ENCODE measurements around the gene SASH1. TPM values are rescaled to one million over a fixed set of nuclear protein-coding genes. Genes with fewer than 3 reads are reported as not detected.

Gene SASH1
- total RNA-seq, 1 experiment from 2014 or later: 19.2 TPM

DNA sequence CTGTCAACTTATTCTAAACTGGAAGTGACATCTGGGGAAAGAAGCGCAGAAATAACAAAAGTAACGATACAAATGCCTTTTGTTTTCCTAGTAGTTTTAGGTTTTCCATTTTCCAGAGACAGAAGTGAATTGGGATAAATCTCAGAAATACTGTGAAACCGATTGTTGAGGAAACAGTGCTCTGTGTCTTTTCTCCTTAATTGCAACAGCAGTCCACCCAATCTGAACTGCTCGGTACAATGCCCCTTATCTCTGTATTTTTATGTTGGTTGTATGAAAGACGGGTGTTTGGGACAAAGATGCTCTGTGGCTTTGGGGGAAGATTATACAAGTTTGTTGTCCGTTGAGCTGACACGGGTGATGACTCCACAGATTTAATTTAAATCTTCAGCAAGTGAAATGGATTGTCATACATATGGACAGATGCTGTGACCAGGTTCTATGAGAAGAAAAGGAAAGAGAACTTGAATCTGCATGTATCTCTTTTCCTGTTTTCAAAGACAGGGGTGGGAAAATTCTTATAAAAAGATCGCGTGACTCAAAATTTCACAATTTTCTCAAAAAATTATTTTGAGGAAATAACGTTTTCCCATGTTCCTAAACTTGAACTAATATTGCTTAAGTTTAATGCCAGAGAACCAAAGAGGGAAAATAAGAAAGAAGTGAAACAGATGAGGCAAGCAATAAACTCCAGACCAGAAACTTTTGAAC, 41.2 kb downstream of the SASH1 start:
- ChIA-PET POLR2A (ENCODE audit: low non-redundant PET) (no interaction called here), CTCF (no interaction called here)
- no peak for TF ChIP-seq EZH2 (IDR thresholded peaks at IDR 0.05; ENCODE audit: borderline replicate concordance, low read depth, low read length, poor library complexity, severe bottlenecking)
- Histone ChIP-seq H3K4me1 (ENCODE audit: insufficient read depth, low read length, poor library complexity, severe bottlenecking) (peaks cover 24% of the 10 kb centered on the region), H3K36me3 (ENCODE audit: insufficient read depth, low read length, poor library complexity, severe bottlenecking) (no peaks in the 10 kb centered on the region), H3K9me3 (ENCODE audit: low read depth, low read length, poor library complexity, severe bottlenecking) (no peaks in the 10 kb centered on the region), H3K4me3 (ENCODE audit: low read depth, low read length, poor library complexity, severe bottlenecking) (no peak overlapping the region), H3K27ac (ENCODE audit: low read depth, low read length, poor library complexity, severe bottlenecking) (no peak overlapping the region), H3K27me3 (replicated peaks; ENCODE audit: insufficient read depth, low read depth, low read length, poor library complexity) (no peaks in the 10 kb centered on the region)
- no peak for DNase-seq (ENCODE audit: low spot score)
- intact Hi-C loops (cut with micrococcal nuclease; ENCODE audit: unreplicated experiment): no loop called here
- no TSS peak for BruUV-seq (replicated peaks)

DNA sequence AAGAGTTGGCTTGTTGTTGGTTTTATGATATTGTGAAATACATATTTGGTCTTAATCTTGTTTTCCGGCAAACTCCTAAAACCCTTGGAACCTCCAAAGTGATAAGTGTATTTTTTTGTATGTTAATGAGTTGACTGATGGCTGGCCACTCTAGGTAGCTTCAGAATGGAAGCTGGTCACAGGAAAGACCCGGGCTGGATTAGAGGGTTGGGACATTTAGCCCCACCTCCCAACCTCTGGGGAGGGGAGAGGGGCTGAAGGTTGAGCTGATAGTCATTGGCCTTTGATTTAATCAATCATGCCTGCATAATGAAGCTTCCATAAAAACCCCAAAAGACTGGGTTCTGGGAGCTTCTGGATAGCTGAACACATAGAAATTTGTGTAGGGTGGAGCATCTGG, 42.7 kb downstream of the SASH1 start:
- no peaks in the 10 kb centered on the region for H3K27me3 ChIP-seq (replicated peaks; ENCODE audit: insufficient read depth, low read depth, low read length, poor library complexity)
- DNase-seq (ENCODE audit: low spot score): no peak
- H3K36me3 ChIP-seq (ENCODE audit: insufficient read depth, low read length, poor library complexity, severe bottlenecking): no peaks in the 10 kb centered on the region
- intact Hi-C loops (cut with micrococcal nuclease; ENCODE audit: unreplicated experiment): no loop called here
- ChIA-PET POLR2A (ENCODE audit: low non-redundant PET) (no interaction called here), CTCF (interaction anchor here (0.5 kb wide), 1 partner anchor 67 kb away, joined by 3 read pairs; no protein-coding TSS in a partner anchor)
- H3K4me3 ChIP-seq (ENCODE audit: low read depth, low read length, poor library complexity, severe bottlenecking): no peak overlapping the region
- BruUV-seq (replicated peaks): no TSS peak
- peaks cover 22% of the 10 kb centered on the region for H3K4me1 ChIP-seq (ENCODE audit: insufficient read depth, low read length, poor library complexity, severe bottlenecking)
- no peak overlapping the region for H3K27ac ChIP-seq (ENCODE audit: low read depth, low read length, poor library complexity, severe bottlenecking)
- TF ChIP-seq CTCF (conservative IDR thresholded peaks at IDR 0.05; ENCODE audit: low read depth, low read length) (no peak), EZH2 (IDR thresholded peaks at IDR 0.05; ENCODE audit: borderline replicate concordance, low read depth, low read length, poor library complexity, severe bottlenecking) (no peak)
- no peaks in the 10 kb centered on the region for H3K9me3 ChIP-seq (ENCODE audit: low read depth, low read length, poor library complexity, severe bottlenecking)

DNA sequence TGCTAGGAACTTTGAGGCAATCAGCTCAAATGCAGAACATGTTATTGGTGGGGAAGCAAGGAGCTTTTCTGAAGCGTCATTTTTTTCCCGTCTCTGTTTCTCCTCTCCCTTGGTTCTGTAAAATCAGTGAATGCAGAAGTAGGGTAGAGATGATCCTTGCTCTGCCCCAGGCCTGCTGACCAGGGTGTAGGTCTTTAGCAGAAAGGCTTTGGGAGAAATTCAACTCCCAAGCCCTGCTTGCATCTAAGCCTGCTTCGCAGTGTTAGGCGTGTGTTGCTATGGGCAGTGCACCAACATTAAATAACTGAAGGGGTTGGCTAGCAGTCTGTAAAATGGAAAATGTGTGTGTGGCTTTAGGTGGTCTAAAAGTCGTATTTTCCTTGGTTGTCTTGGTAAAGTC, 45.9 kb downstream of the SASH1 start:
- H3K27ac ChIP-seq (ENCODE audit: low read depth, low read length, poor library complexity, severe bottlenecking): no peak overlapping the region
- H3K36me3 ChIP-seq (ENCODE audit: insufficient read depth, low read length, poor library complexity, severe bottlenecking): no peaks in the 10 kb centered on the region
- H3K4me1 ChIP-seq (ENCODE audit: insufficient read depth, low read length, poor library complexity, severe bottlenecking): peaks cover 8% of the 10 kb centered on the region
- no peak for DNase-seq (ENCODE audit: low spot score)
- H3K9me3 ChIP-seq (ENCODE audit: low read depth, low read length, poor library complexity, severe bottlenecking): no peaks in the 10 kb centered on the region
- TF ChIP-seq CTCF (conservative IDR thresholded peaks at IDR 0.05; ENCODE audit: low read depth, low read length) (no peak), EZH2 (IDR thresholded peaks at IDR 0.05; ENCODE audit: borderline replicate concordance, low read depth, low read length, poor library complexity, severe bottlenecking) (no peak)
- POLR2A ChIA-PET (ENCODE audit: low non-redundant PET): no interaction called here
- intact Hi-C loops (cut with micrococcal nuclease; ENCODE audit: unreplicated experiment): no loop called here
- no TSS peak for BruUV-seq (replicated peaks)
- CTCF ChIA-PET: interaction anchor here (0.6 kb wide), 1 partner anchor 140 kb away, joined by 3 read pairs; no protein-coding TSS in a partner anchor
- no peaks in the 10 kb centered on the region for H3K27me3 ChIP-seq (replicated peaks; ENCODE audit: insufficient read depth, low read depth, low read length, poor library complexity)
- no peak overlapping the region for H3K4me3 ChIP-seq (ENCODE audit: low read depth, low read length, poor library complexity, severe bottlenecking)

DNA sequence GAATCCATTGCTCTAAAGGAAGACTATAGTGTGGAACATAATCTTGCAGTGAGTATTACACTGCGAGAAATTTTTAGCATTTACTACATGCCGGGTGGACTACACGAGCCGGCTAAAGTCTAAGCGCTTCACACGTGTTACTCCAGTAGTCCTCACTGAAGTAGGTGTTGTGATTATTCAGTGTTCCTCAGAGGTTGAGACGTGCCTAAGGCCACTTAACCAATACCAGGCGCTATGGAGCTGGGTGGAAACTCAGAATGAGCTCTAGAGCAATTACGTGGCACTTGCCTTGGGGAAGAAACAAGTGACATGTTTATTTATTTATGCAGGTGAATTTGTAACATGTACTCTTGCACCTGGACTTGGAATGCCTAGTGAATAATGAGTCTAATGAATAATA, 46.4 kb downstream of the SASH1 start:
- no peak overlapping the region for H3K4me3 ChIP-seq (ENCODE audit: low read depth, low read length, poor library complexity, severe bottlenecking)
- DNase-seq (ENCODE audit: low spot score): no peak
- BruUV-seq (replicated peaks): no TSS peak
- POLR2A ChIA-PET (ENCODE audit: low non-redundant PET): no interaction called here
- TF ChIP-seq CTCF (conservative IDR thresholded peaks at IDR 0.05; ENCODE audit: low read depth, low read length): no peak
- TF ChIP-seq EZH2 (IDR thresholded peaks at IDR 0.05; ENCODE audit: borderline replicate concordance, low read depth, low read length, poor library complexity, severe bottlenecking): no peak
- no peaks in the 10 kb centered on the region for H3K27me3 ChIP-seq (replicated peaks; ENCODE audit: insufficient read depth, low read depth, low read length, poor library complexity)
- H3K27ac ChIP-seq (ENCODE audit: low read depth, low read length, poor library complexity, severe bottlenecking): no peak overlapping the region
- H3K9me3 ChIP-seq (ENCODE audit: low read depth, low read length, poor library complexity, severe bottlenecking): no peaks in the 10 kb centered on the region
- intact Hi-C loops (cut with micrococcal nuclease; ENCODE audit: unreplicated experiment): no loop called here
- H3K36me3 ChIP-seq (ENCODE audit: insufficient read depth, low read length, poor library complexity, severe bottlenecking): no peaks in the 10 kb centered on the region
- CTCF ChIA-PET: no interaction called here
- peaks cover 8% of the 10 kb centered on the region for H3K4me1 ChIP-seq (ENCODE audit: insufficient read depth, low read length, poor library complexity, severe bottlenecking)

All from A673 (cell line).